Coronary artery (tissue), 2 donors: Measurements from ENCODE around the gene NT5C3B.

ENCODE experiments used
- DNase-seq: peaks from one replicate; pipeline ENCODE4 v3.0.0-alpha.2; 2017; ENCODE audit warnings: low spot score
- H3K27ac ChIP-seq, 2 donors: fragments of 200-600 bp; sonication (generic); one replicate each; pipeline ENCODE4 v1.5.1; 2016 to 2019
- H3K4me3 ChIP-seq: fragments of 200-600 bp; sonication (generic); 2 replicates; pipeline ENCODE4 v1.5.1; 2016; ENCODE audit warnings: mild to moderate bottlenecking, moderate library complexity
- CTCF ChIP-seq: fragments of 200-600 bp; sonication (generic); IDR thresholded peaks from one replicate; pipeline ENCODE4 v1.5.1; 2019; ENCODE audit warnings: antibody characterized with exemption

NT5C3B gene

GRCh38 chr17:41870627-41871026 is 34.6 kb upstream of the NT5C3B start:
- DNase-seq = no peak
- no peak for TF ChIP-seq CTCF
- no peak overlapping the region for H3K4me3 ChIP-seq
- H3K27ac ChIP-seq = no peak overlapping the region

- Histone ChIP-seq H3K27ac (no peak overlapping the region), H3K4me3 (no peak overlapping the region)
- no peak for DNase-seq
- no peak for TF ChIP-seq CTCF
These were observed 34.1 kb upstream of the NT5C3B start for GRCh38 chr17:41870097-41870496.

- Histone ChIP-seq H3K4me3 (no peak overlapping the region), H3K27ac (no peak overlapping the region)
- no peak for TF ChIP-seq CTCF
- DNase-seq = no peak
These were observed 33.4 kb upstream of the NT5C3B start for GRCh38 chr17:41869426-41869825.

- no peak overlapping the region for H3K27ac ChIP-seq
- no peak overlapping the region for H3K4me3 ChIP-seq
- no peak for TF ChIP-seq CTCF
- DNase-seq = no peak
These were observed 32.5 kb upstream of the NT5C3B start for GRCh38 chr17:41868568-41868967.

- TF ChIP-seq CTCF = no peak
- DNase-seq = no peak
- Histone ChIP-seq H3K4me3 (peak overlapping the region; percentile 96), H3K27ac (peak overlapping the region in 1 of 2 donors; percentile 95)
These were observed 29.5 kb upstream of the NT5C3B start for GRCh38 chr17:41865596-41865893.

- peak within 1 kb of the TSS; percentile 87 to 95 for H3K27ac ChIP-seq
- H3K4me3 ChIP-seq = peak within 1 kb of the TSS; percentile 96
- DNase-seq = peak; percentile 89
- no peak for TF ChIP-seq CTCF
These were observed 29.0 kb upstream of the NT5C3B start, which contains the start of gene KLHL11 for GRCh38 chr17:41864836-41865595. Gene KLHL11 (minus strand): TSS chr17:41865423. CDS start chr17:41865370, 53 bp downstream.

GRCh38 chr17:41864498-41864835 is 28.4 kb upstream of the NT5C3B start:
- Histone ChIP-seq H3K4me3 (peak overlapping the region; percentile 96), H3K27ac (peak overlapping the region; percentile 87 to 95)
- no peak for TF ChIP-seq CTCF
- DNase-seq = no peak
